IMR-90 (cell line): ENCODE data around the gene ADCYAP1.

Experiments
- CTCF ChIP-seq: conservative IDR thresholded peaks from 2 replicates; pipeline ENCODE4 v1.5.1; 2012; ENCODE audit warnings: mild to moderate bottlenecking, low read depth, low read length, improper control_type of control experiment
- MXI1 ChIP-seq: IDR thresholded peaks from 2 replicates; pipeline ENCODE4 v1.6.1; 2012; ENCODE audit warnings: low read depth, mild to moderate bottlenecking, low read length, moderate library complexity, borderline replicate concordance
- POLR2A ChIP-seq: IDR thresholded peaks from 2 replicates; pipeline ENCODE4 v1.6.1; 2012; ENCODE audit warnings: mild to moderate bottlenecking, low read depth, low read length
- RAD21 ChIP-seq: IDR thresholded peaks from 2 replicates; pipeline ENCODE4 v1.6.1; 2012; ENCODE audit warnings: low read length, improper control_type of control experiment
- RCOR1 ChIP-seq: IDR thresholded peaks from 2 replicates; pipeline ENCODE4 v1.6.1; 2012; ENCODE audit warnings: mild to moderate bottlenecking, low read length, improper control_type of control experiment; ENCODE audit not compliant: insufficient replicate concordance
- RFX5 ChIP-seq: IDR thresholded peaks from 2 replicates; pipeline ENCODE4 v1.8.0; 2012; ENCODE audit warnings: low read depth, mild to moderate bottlenecking, low read length, moderate library complexity
- USF2 ChIP-seq: fragments of 150-350 bp; IDR thresholded peaks from 2 replicates; pipeline ENCODE4 v1.6.1; 2017; ENCODE audit warnings: mild to moderate bottlenecking, antibody characterized with exemption, low read length, low read depth
- TF ChIP-seq, protein P1 (sequence below): fragments of 150-350 bp; IDR thresholded peaks from 2 replicates; pipeline ENCODE4 v1.6.1; 2016; ENCODE audit warnings: low read depth, mild to moderate bottlenecking, low read length, moderate library complexity, borderline replicate concordance

- no peak for TF ChIP-seq MXI1
- no peak for TF ChIP-seq CTCF
- no peak for TF ChIP-seq RAD21
- TF ChIP-seq RFX5 = no peak
- TF ChIP-seq, protein P1, sequence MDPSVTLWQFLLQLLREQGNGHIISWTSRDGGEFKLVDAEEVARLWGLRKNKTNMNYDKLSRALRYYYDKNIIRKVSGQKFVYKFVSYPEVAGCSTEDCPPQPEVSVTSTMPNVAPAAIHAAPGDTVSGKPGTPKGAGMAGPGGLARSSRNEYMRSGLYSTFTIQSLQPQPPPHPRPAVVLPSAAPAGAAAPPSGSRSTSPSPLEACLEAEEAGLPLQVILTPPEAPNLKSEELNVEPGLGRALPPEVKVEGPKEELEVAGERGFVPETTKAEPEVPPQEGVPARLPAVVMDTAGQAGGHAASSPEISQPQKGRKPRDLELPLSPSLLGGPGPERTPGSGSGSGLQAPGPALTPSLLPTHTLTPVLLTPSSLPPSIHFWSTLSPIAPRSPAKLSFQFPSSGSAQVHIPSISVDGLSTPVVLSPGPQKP = no peak
- no peak for TF ChIP-seq RCOR1
- TF ChIP-seq USF2 = no peak
- no peak for TF ChIP-seq POLR2A
Observed at GRCh38 chr18:950882-951495, 46.3 kb downstream of the ADCYAP1 start.
